Measurements from ENCODE around the gene ACOX3. TPM values are rescaled to one million over a fixed set of nuclear protein-coding genes. Genes with fewer than 3 reads are reported as not detected.

The ACOX3 gene
- total RNA-seq, 1 donor, result 26.9 TPM

DNA sequence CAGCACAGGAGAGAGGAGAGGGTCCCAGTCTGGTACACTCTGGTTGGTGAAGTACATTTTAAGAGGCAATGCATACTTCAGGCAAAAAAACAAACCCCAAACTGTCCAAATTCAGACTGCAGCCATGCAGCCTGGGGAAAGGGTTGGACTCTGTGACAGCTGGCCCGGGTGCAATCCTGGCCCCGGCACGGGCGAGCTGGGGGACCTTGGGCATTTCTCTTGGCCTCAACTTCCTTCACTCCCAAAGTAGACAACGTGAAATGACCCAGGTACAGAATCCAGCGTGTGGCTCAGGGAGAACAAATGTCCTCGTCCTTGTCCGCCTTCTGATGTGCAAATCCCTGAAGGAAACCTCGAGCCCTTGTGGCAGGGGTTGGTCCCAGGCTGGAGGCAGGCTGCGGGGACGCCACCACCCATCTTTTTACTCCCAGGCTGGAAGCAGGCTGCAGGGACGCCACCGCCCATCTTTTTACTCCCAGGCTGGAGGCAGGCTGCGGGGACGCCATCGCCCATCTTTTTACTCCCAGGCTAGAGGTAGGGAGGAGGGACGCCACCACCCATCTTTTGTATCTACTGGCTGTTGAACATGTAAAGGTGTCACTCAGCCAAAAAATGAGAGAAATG is 62.3 kb downstream of the ACOX3 start:
- H3K4me3 ChIP-seq (ENCODE audit: low read depth, low read length), result no peak overlapping the region
- TF ChIP-seq, protein P1, sequence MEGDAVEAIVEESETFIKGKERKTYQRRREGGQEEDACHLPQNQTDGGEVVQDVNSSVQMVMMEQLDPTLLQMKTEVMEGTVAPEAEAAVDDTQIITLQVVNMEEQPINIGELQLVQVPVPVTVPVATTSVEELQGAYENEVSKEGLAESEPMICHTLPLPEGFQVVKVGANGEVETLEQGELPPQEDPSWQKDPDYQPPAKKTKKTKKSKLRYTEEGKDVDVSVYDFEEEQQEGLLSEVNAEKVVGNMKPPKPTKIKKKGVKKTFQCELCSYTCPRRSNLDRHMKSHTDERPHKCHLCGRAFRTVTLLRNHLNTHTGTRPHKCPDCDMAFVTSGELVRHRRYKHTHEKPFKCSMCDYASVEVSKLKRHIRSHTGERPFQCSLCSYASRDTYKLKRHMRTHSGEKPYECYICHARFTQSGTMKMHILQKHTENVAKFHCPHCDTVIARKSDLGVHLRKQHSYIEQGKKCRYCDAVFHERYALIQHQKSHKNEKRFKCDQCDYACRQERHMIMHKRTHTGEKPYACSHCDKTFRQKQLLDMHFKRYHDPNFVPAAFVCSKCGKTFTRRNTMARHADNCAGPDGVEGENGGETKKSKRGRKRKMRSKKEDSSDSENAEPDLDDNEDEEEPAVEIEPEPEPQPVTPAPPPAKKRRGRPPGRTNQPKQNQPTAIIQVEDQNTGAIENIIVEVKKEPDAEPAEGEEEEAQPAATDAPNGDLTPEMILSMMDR (IDR thresholded peaks at IDR 0.05; ENCODE audit: insufficient read depth, low read length), result no peak

DNA sequence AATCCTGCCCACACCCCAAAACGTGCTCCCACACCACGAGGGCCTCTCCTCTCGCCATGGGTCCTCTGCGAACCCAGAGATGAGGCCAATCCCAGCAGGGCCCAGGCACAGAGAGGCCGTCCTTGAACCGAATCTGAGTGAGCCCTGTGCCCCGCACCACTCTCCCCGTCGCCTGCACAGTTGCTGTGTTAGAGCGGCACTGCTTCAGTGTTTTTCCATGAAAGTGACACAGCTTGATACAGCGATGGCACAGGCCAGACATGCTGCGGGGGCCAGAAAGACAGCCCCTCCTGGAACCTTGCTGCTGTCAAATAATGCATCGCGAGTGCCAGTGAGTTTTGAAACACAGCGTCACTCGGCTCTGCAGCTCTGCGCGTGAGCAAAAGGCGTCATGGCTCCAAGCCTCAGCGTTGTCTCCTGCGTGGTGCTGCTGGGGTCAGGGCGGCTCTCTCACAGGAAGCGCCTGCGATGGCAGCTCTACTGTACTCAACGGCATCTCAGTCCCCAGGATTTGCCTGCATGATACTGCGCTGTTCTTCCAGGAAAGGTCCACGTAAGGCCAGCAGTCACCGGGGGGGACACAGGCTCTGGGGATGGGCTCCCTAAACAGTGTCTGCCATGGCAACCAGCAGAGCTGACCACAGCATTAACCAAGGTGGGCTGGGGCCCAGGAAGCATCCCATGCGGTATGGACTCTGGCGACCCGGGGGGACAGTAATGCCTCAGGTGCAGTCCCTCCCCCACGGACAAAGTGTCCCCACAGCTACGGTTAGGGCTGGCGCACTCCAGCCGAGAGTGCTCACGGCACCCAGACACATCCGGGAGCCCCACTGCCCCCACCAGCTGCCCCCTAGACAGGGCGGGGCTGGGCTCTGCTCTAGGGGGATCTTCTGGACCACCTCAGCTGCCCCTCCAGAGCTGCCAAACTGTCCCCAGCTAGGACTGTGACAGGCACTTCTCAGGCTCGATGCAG is 63.1 kb downstream of the ACOX3 start:
- H3K4me3 ChIP-seq (ENCODE audit: low read depth, low read length), result no peak overlapping the region
- TF ChIP-seq, protein P1 (IDR thresholded peaks at IDR 0.05; ENCODE audit: insufficient read depth, low read length), result no peak
- no peak for DNase-seq (ENCODE audit: low read depth)

More for the DNA sequence above, 62.3 kb downstream of the ACOX3 start:
- no peak for DNase-seq (ENCODE audit: low read depth)

DNA sequence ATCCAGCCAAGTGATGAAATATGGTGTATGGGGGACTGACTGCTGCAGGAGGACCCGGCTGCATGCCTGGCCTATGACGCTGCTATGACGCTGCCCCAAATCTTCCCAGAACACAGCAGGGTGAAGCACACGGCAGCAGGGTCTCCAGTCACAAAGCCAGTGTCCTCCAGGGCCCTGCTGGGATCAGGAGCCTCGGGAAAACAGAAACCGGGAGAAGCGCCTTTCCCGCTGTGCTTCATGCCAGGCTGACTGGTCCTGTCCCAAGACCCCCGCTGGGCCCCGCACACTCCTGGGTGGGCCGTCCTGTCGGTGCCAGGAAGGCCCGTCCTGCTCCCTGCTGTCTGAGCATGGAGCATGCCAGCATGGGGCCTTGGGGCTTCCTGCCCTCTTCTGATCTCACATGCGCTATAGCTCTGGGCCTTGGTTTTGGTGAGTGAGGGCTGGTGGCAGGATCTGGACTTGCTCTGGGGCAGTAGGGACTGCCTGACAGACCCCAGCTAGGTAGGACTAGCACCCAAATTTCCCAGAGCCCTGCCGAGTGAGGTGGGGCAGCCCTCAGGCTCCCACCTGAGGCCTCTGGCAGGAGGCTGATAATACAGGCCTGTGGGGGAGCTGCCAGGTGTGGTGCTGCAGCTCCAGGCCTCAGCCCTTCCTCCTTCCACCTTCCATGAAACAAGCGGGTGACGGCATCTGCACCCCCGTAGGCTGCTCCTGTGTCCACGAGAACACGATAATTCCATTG is 64.0 kb downstream of the ACOX3 start:
- TF ChIP-seq, protein P1 (IDR thresholded peaks at IDR 0.05; ENCODE audit: insufficient read depth, low read length), result no peak
- no peak for DNase-seq (ENCODE audit: low read depth)
- no peak overlapping the region for H3K4me3 ChIP-seq (ENCODE audit: low read depth, low read length)

GRCh38 chr4:8374851-8375649 is 65.5 kb downstream of the ACOX3 start:
- DNase-seq (ENCODE audit: low read depth), result no peak

GRCh38 chr4:8373973-8374545 is 66.5 kb downstream of the ACOX3 start:
- H3K4me3 ChIP-seq (ENCODE audit: low read depth, low read length), result no peak overlapping the region
- TF ChIP-seq, protein P1 (IDR thresholded peaks at IDR 0.05; ENCODE audit: insufficient read depth, low read length), result no peak
- DNase-seq (ENCODE audit: low read depth), result no peak

More at GRCh38 chr4:8374851-8375649, 65.5 kb downstream of the ACOX3 start:
- no peak overlapping the region for H3K4me3 ChIP-seq (ENCODE audit: low read depth, low read length)
- TF ChIP-seq, protein P1 (IDR thresholded peaks at IDR 0.05; ENCODE audit: insufficient read depth, low read length), result no peak
